GM21717 (cell line): ENCODE measurements around the gene TCAP.

ENCODE experiments used
- ATAC-seq: cut with Tn5 transposase; IDR thresholded peaks from one replicate; pipeline ENCODE4 v1.9.1; 2021; ENCODE audit warnings: mild to moderate bottlenecking, moderate library complexity; ENCODE audit not compliant: unreplicated experiment

Gene TCAP

GRCh38 chr17:39647256-39647655 lies 17.9 kb upstream of the TCAP start:
- ATAC-seq, result no peak

DNA sequence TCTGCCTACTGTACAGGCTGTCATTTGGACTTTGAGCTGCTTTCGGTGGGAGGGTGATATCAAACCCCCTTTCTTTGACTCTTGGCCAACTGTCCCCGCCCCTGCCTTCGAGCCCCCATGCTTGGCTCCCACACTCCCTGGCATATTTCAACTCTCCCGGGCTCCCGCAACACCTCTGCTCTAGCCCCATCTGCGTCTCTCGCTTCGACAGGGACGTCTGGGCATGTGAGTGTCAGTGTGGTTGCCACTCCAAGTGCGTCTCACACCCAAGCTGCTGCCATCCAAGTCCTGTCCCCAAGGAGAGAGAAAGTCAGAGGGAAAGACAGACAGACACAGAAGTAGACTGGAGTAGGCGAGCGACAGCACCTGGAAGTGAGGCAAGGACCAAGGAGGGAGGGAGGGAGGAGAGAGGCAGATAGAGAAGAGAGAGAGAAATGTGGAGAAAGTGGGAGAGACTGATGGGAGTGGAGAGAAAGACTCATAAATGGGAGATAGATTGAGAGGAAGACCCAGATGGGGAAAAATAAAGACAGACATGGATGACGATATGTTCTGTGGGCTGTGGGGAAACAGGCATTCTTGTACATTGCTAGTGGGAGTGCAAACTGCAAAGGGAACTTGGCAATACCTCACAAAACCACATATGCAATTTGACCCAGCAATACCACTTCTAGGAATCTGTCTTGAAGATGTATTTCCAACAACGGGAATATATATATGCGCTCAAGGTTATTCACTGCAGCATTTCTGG lies 16.4 kb upstream of the TCAP start:
- ATAC-seq, result no peak

DNA sequence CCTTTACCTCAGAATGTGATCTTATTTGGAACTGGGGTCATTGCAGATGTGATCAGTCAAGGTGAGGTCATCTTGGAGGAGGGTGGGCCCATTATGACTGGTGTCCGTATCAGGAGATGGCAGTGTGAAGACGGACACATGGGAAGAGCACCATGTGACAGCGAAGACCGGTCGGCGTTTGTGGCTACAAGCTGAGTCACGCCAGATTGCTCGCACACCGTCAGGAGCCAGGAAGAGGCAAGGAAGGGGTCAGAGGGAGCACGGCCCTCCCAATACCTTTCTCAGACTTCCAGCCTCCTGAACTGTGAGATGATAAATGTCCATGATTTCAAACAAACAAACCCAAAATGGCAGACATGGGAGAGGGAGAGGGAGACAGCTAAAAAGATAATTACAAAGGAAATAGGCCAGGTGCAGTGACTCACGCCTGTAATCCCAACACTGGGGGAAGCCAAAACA lies 15.0 kb upstream of the TCAP start:
- ATAC-seq, result no peak

GRCh38 chr17:39651923-39652586 lies 13.1 kb upstream of the TCAP start:
- ATAC-seq, result no peak

- no peak for ATAC-seq
These were observed 12.4 kb upstream of the TCAP start for GRCh38 chr17:39652587-39653315.

DNA sequence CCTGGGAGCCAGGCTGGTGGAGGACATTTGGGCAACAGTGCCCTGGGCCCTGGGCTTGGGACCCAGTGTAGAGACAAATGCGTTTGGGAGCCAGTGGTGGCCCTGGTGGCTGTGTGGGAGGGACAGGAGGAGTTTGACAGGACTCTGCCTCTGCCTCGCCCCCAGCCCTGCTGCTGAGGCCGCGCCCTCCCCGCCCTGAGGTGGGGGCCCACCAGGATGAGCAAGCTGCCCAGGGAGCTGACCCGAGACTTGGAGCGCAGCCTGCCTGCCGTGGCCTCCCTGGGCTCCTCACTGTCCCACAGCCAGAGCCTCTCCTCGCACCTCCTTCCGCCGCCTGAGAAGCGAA lies 11.9 kb upstream of the TCAP start:
- no peak for ATAC-seq

GRCh38 chr17:39653662-39654331 lies 11.4 kb upstream of the TCAP start:
- no peak for ATAC-seq

GRCh38 chr17:39655105-39655504 lies 10.0 kb upstream of the TCAP start:
- no peak for ATAC-seq

- no peak for ATAC-seq
These were observed 6.8 kb upstream of the TCAP start for GRCh38 chr17:39658346-39658745.

DNA sequence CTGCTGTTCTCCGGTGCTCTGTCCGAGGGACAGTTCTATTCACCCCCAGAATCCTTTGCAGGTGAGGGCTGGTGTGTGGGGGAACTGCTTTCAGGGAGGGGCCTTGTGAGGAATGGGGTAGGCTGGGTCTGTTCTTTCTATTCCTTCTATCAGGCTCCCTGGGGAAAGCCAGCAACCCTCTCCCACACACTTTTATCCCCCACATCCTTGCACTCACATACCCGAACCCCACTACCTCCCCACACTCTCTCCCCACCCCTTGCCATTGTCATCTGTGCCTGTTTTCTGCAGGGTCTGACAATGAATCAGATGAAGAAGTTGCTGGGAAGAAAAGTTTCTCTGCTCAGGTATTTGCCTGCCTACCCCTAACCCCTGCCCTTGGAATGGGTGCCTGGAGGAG lies 6.4 kb upstream of the TCAP start:
- ATAC-seq, result no peak

DNA sequence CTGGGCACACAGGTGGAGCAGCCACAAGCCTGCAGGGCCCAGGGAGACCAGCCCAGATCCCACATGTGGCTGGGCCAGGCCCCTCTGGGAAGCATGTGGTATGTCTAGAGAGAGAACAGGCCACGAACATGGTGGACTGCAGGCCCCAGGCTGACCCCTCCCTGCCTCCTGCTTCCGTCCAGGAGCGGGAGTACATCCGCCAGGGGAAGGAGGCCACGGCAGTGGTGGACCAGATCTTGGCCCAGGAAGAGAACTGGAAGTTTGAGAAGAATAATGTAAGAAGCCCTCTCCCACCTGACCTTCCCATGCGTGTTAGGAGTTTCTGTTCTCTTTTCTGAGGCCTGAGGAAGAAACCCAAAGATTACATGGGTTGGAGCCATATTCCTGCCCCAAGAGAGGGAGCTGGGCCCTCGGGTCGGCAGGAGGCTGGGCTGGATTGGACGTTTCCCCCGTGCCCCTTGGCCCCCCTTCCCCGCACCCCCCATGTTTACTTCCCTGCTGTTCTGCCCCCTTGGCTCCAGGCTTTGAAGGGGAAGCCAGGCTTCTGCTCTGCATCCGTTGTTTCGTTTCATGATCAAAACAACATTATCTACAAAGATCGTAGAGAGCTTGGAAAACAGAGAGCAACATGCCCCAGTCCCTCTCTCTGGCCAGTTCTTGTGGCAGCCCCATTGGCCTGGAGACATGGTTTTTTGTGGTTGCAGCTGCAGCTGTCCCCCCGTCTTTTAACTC lies 5.7 kb upstream of the TCAP start:
- no peak for ATAC-seq

- ATAC-seq, result no peak
These were observed 5.2 kb upstream of the TCAP start for GRCh38 chr17:39660011-39660360.

DNA sequence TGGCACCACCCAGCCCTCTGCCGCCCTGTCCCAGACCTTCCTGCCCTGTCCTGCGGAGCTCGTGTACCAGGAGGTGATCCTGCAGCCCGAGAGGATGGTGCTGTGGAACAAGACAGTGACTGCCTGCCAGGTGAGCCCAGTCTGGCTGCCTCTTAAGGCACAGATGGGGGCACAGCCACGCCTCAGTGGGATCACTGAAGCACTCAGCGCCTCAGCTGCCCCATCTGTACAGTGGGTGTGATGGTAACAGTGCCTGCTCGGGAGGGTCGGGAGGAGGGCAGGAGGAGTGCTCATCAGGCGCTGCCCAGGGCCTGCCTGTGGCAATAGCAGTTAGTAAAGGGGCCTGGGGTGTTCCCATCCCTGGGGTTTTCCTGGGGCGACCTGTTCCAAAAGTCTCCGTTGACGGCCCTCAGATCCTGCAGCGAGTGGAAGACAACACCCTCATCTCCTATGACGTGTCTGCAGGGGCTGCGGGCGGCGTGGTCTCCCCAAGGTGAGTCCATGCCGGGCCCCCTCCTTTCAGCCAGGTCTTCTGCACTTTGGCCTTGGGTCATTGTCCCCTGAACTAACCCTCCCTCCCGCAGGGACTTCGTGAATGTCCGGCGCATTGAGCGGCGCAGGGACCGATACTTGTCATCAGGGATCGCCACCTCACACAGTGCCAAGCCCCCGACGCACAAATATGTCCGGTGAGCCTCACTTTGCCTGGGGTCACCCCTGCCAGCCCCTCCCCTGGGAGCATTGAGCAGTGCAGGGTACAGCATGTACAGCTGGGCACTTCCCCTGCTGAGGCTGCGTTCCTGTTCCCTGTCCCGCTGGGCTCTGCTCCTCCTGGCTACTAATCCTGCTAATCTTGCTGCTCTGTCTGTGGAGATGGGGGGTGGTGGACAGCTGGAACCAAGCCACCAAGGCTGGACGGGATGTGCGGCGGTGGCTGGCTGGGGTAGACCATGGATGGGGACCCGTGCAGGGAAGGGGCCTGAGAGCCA lies 4.5 kb upstream of the TCAP start:
- no peak for ATAC-seq

DNA sequence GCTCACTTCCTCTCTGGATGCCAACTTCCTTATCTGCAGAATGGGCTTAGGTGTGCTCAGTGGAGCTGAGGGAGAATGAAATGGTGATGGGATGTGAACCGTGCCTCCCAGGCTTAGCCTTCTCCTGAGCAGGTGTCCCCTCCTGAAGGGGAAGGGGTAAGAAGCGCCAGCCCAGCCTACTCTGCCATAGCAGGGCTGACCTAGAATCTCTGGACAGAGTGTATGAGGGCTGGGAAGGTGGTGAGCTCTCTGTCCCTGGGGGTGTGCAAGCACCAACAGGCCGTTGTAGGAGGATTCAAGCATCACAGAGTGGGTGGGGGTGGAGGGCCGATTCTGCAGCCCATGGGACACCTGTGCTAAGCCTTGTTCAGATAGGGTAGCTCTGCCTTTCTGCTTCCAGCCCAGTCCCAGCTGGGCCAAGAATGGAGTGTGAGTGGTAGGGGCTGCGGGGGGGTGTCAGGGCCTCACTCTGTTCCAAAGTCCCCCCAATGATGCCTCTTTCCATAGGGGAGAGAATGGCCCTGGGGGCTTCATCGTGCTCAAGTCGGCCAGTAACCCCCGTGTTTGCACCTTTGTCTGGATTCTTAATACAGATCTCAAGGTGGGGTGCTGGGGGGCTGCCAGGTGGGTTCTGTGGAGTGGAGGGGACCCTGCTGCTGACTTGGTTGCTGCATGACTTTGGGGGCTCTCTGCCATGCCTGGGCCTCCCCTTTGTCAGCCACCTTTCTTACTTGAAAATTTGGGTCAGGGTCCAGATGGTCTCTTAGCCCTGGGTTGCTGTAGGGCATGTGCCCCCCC lies 3.2 kb upstream of the TCAP start:
- ATAC-seq, result no peak

- no peak for ATAC-seq
These were observed 2.4 kb upstream of the TCAP start for GRCh38 chr17:39662551-39663339.

DNA sequence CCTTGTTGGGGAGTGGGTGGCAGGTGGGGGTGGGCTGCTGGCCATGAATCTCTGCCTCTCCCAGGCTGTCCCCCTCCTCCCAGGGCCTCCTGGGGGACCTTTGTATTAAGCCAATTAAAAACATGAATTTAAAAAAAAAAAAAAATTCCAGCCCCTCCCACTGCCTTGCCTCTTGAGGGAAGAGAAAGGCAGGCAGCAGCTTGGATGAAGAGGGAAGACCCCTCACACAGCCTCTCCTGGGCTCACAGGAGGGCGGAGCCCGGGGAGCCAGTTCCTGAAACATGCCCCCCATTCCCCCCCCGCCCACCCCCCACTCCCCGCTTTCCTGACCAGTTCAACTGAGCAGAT lies 1.8 kb upstream of the TCAP start:
- no peak for ATAC-seq

- ATAC-seq, result no peak
These were observed 1.2 kb upstream of the TCAP start for GRCh38 chr17:39663688-39664580.
